ENCODE measurements around the gene SH2D2A. TPM values are rescaled to one million over a fixed set of nuclear protein-coding genes. Genes with fewer than 3 reads are reported as not detected.

Gene SH2D2A
- total RNA-seq, 2 experiments from 2014 or later: 56.3 to 63.5 TPM

DNA sequence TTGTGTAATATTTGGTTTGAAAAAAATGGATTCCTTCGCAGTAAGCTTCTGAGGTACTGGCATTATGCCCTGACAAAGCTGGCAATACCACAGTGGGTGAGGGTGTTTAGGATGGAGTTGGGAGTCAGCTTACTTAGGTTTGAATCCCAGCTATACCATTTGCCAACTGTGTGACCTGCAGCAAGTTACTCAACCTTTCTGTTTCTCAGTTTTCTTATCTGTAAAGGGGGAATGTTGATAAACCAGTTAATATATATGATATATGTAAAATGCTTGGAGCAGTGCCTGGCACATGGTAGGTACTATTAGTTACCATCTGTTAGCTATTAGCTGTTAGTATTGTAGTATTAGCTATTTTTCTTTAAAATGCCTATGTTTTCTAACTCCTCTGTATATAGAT is 60.3 kb downstream of the SH2D2A start:
- H3K27me3 Mint-ChIP-seq: no peaks in the 10 kb centered on the region
- CTCF ChIA-PET: interaction anchor here (0.9 to 2.1 kb wide), 8 partner anchors 9 to 104 kb away, joined by 3 to 9 read pairs (median 5); partner anchors contain the start of genes MRPL24, NTRK1 and PRCC
- POLR2A ChIA-PET: no interaction called here
- H3K9me3 Mint-ChIP-seq: no peaks in the 10 kb centered on the region
- H3K27ac Mint-ChIP-seq: no peak overlapping the region
- DNase-seq: no peak
- peaks cover 16% of the 10 kb centered on the region for H3K4me1 Mint-ChIP-seq
- H3K36me3 Mint-ChIP-seq (ENCODE audit: low read depth): peaks cover 8% of the 10 kb centered on the region
- H3K4me3 Mint-ChIP-seq: no peak overlapping the region

Other genes with a start within 250 kb of the SH2D2A start
- gene IQGAP3, start 244.3 kb downstream of the SH2D2A start, total RNA-seq: 10 to 100 TPM; 25.2 to 25.5 TPM
- gene TTC24, start 237.1 kb downstream of the SH2D2A start, total RNA-seq: 1 to 10 TPM; 2.9 to 4.6 TPM
- gene NAXE, start 225.1 kb downstream of the SH2D2A start, total RNA-seq: 10 to 100 TPM; 52.9 to 54.2 TPM
- 10 to 100 TPM; 29.9 to 33.4 TPM for gene GPATCH4, start 215.4 kb downstream of the SH2D2A start, total RNA-seq
- under 1 TPM in 1 of 2 experiments, not detected in 1; 0.62 TPM for gene HAPLN2, start 197.4 kb downstream of the SH2D2A start, total RNA-seq
- gene BCAN, start 174.7 kb downstream of the SH2D2A start, total RNA-seq: not detected
- gene NES, start 139.4 kb downstream of the SH2D2A start, total RNA-seq: not detected
- gene CRABP2, start 111.3 kb downstream of the SH2D2A start, total RNA-seq: 1 to 10 TPM in 1 of 2 experiments, under 1 TPM in 1; 0.77 to 1.1 TPM
- 10 to 100 TPM; 26.2 to 29.7 TPM for gene METTL25B, start 88.4 kb downstream of the SH2D2A start, total RNA-seq
- 10 to 100 TPM; 47.0 to 58.0 TPM for gene ISG20L2, start 88.1 kb downstream of the SH2D2A start, total RNA-seq
- 10 to 100 TPM; 50.4 to 54.7 TPM for gene MRPL24, start 75.8 kb downstream of the SH2D2A start, total RNA-seq
- gene HDGF, start 65.2 kb downstream of the SH2D2A start, total RNA-seq: 100 to 1,000 TPM; 288 to 301 TPM
- gene PRCC, start 49.3 kb downstream of the SH2D2A start, total RNA-seq: 10 to 100 TPM; 70.6 to 87.7 TPM
- gene INSRR, start 42.3 kb upstream of the SH2D2A start, total RNA-seq: under 1 TPM in 1 of 2 experiments, not detected in 1; 0.05 TPM
- gene NTRK1, start 44.0 kb upstream of the SH2D2A start, total RNA-seq: 1 to 10 TPM; 1.9 to 2.0 TPM
- under 1 TPM; 0.07 to 0.15 TPM for gene PEAR1, start 76.9 kb upstream of the SH2D2A start, total RNA-seq
- not detected for gene LRRC71, start 103.8 kb upstream of the SH2D2A start, total RNA-seq
- gene ARHGEF11, start 228.9 kb upstream of the SH2D2A start, total RNA-seq: 10 to 100 TPM; 33.9 to 38.5 TPM

Measured in activated CD4-positive, alpha-beta T cell treated with anti-CD3 and anti-CD28 coated beads, Interleukin-2, amount 10 ng/mL, durations not matched to agents 7 days and 5 days (primary cell).